Activated CD4-positive, alpha-beta memory T cell treated with anti-CD3 and anti-CD28 coated beads for 36 hours (primary cell): ENCODE results near the gene NEU2. TPM values are rescaled to one million over a fixed set of nuclear protein-coding genes. Genes with fewer than 3 reads are reported as not detected.
A peak's percentile ranks its signal among the peaks of the same experiment; 100 is the strongest.

ENCODE experiments used
- CTCF ChIA-PET: fragments of 350-600 bp; sonication (Branson Sonifier 250); formaldehyde crosslinking; loops from one replicate; lab custom pipeline; 2021; ENCODE audit warnings: antibody characterized with exemption, inconsistent platforms; lab: Charles Lee
- POLR2A ChIA-PET: fragments of 350-600 bp; sonication (Branson Sonifier 250); formaldehyde crosslinking; loops from one replicate; lab custom pipeline; 2021; ENCODE audit warnings: antibody characterized with exemption; lab: Charles Lee
- DNase-seq: peaks from one replicate; pipeline ENCODE4 v3.0.0-alpha.2; 2020
- H3K27ac Mint-ChIP-seq: one replicate; pipeline ENCODE4 v1.8.0; 2021; ENCODE audit warnings: mixed read lengths
- H3K27me3 Mint-ChIP-seq: one replicate; pipeline ENCODE4 v1.8.0; 2021; ENCODE audit warnings: mixed read lengths
- H3K36me3 Mint-ChIP-seq: one replicate; pipeline ENCODE4 v1.8.0; 2021; ENCODE audit warnings: mixed read lengths
- H3K4me1 Mint-ChIP-seq: one replicate; pipeline ENCODE4 v1.8.0; 2021; ENCODE audit warnings: low read depth, mixed read lengths
- H3K4me3 Mint-ChIP-seq: one replicate; pipeline ENCODE4 v1.8.0; 2021; ENCODE audit warnings: mild to moderate bottlenecking, mixed read lengths
- H3K9me3 Mint-ChIP-seq: one replicate; pipeline ENCODE4 v1.8.0; 2021; ENCODE audit warnings: mixed read lengths
- intact Hi-C: fragments of 100-400 bp; cut with micrococcal nuclease; formaldehyde crosslinking; loops from one replicate; pipeline ENCODE4 v1.15.1; 2023
- total RNA-seq, 2 experiments: library from RNA; stranded (reverse); gene quantifications; one replicate each; pipeline ENCODE4 v1.2.3, GENCODE V29; 2021

NEU2 gene
- total RNA-seq, 2 experiments from 2014 or later, result not detected

DNA sequence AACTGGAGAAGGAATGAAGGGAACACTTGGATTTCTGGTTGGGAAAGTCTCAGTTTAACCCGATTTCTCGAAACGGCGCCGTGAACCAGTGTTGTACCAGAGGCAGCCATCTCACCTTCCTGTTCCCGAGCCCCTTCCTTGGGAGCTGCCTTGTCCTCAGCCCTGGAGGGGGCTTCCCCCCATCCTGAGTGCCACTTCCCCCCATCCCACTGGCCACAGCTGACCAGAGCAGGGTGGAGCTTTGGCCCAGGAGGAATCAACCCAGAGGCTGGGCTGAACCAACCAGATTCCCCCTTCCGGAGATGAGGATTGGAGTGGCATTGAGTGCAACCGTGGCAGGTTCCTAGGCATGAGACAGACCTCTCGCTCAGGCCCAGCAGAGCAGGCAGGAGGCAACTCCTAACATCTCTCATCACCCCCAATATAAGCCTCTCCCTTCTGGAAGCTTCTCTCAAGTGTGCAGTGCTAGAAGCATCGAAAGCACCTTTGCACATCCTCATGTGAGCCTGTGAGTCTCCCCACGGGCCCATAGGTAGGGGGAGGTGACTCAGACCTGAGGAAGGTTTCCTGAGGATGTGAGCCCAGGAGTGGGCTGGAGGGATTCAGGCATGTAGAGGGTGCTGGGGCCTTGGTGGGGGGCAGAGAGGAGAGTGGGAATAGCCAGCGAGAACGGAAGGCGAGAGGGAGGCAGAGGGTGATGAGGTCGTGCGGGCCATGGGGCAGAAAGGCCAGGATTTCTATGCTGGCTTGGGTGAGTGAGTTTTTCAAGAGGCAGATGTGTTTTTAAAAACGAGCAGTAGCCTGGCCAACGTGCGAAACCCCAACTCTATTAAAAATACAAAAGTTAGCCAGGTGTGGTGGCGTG is 31.4 kb upstream of the NEU2 start:
- no peak for DNase-seq
- Mint-ChIP-seq H3K4me1 (no peaks in the 10 kb centered on the region), H3K36me3 (no peaks in the 10 kb centered on the region), H3K4me3 (no peak overlapping the region), H3K27ac (no peak overlapping the region), H3K27me3 (peaks cover 2% of the 10 kb centered on the region), H3K9me3 (no peaks in the 10 kb centered on the region)
- POLR2A ChIA-PET, result no interaction called here
- intact Hi-C loops, result no loop called here
- CTCF ChIA-PET, result no interaction called here

DNA sequence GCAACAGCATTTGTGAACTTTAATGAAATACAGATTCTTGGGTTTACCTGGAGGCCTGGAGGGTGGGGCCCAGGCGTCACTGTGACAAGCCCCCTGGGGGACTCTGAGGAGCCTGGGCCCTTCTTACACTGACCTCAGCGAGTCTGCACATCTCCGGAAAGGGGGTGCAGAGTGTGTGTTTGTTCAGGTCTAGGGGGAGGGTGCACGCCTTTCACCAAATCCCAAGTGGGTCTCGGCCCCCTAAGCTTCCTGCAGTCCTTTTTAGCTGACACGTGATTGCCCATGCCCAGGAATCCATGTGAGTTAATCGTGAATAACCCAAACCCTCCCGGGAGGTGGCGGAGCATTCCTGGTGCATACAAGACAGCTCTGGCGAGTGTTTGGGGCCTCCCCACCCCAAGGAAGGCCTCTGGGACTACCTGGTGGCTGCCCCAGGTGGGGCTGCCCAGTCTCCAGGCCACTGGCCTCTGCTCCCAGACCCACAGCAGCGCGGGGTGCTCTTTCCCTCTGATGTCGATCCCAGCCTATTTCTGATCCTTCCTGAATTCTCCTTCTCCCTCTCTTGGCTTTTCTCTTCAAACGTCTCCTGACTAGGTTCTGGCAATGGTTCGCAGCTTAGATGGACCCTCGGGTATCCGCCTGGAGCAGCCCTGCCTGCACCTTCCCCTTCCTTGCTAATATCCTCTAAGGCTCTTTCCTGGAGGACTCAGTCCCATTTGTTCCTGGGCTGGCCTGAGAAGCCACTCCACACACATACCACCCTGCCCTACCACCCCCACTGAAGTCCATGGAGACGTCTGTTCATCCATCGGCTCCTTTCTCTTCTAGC is 29.4 kb upstream of the NEU2 start:
- CTCF ChIA-PET, result no interaction called here
- H3K36me3 Mint-ChIP-seq, result no peaks in the 10 kb centered on the region

DNA sequence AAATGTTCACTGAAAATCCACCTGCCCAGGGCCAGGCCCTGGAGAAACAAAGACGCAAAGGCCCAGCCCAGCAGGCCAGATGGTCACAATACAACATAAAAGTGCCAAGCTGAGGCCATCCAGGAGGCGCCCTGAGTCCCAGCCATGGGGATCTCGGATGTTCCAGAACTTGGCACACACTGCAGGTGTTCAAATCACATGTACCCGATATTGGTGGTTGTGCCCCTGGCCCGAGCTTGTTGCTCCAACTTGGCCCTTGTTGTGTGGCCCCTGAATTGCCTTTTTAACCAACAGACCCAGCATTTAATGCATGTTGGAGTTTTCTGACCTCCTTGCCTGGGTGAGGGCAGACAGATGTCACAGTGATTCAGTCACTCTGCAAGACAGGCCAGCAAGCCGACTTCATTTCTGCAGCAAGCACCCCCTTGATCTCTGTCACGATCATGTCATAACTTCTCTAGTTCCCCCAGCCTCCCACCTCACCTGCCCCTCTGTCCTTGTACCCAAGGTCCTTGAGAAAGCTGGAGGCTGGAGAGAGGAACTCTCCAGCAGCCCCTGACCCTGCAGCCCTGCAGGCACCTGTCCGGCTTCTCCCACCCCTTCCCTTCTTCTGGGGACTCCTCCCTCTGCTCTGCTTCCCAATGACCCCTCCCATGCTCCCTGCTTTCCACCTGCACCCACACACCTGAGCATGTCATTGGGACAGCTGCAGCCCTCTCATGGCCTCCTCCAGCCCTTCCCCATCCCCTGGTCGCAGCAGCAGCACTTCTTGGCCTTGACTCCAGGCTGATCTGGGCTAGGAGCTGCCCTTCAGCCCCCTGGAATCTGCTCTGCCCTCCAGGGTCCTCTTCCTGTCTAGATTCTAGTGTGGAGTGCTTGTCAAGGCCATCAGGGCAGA is 28.6 kb upstream of the NEU2 start:
- DNase-seq, result no peak
- Mint-ChIP-seq H3K27me3 (no peaks in the 10 kb centered on the region), H3K27ac (no peak overlapping the region), H3K4me3 (no peak overlapping the region), H3K9me3 (no peaks in the 10 kb centered on the region), H3K4me1 (no peaks in the 10 kb centered on the region), H3K36me3 (no peaks in the 10 kb centered on the region)
- intact Hi-C loops, result no loop called here
- ChIA-PET CTCF (no interaction called here), POLR2A (no interaction called here)

More for the DNA sequence above, 29.4 kb upstream of the NEU2 start:
- H3K27ac Mint-ChIP-seq, result no peak overlapping the region
- intact Hi-C loops, result no loop called here
- H3K4me3 Mint-ChIP-seq, result no peak overlapping the region
- peaks cover 1% of the 10 kb centered on the region for H3K27me3 Mint-ChIP-seq
- no peak for DNase-seq
- H3K9me3 Mint-ChIP-seq, result no peaks in the 10 kb centered on the region
- POLR2A ChIA-PET, result no interaction called here
- no peaks in the 10 kb centered on the region for H3K4me1 Mint-ChIP-seq

DNA sequence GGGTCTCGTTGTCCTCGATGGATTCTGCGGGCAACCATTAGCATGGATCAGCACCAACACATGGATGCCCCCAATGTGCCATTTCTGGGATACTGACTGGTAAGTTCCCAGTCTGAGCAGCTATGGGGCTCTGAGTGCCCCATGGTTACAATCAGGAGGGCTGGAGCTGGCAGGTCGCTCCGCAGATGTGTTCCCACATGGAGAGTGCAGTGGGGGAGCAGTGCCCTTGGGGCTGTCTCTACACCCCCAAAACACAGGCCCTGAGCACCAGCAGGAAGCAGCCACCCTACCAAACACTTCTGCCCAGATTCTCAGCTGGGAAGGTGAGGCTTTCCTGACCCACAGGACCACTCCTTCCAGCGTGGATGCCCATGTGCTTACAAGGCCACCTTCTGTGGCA is 27.4 kb upstream of the NEU2 start:
- no peaks in the 10 kb centered on the region for H3K36me3 Mint-ChIP-seq
- H3K4me1 Mint-ChIP-seq, result no peaks in the 10 kb centered on the region
- ChIA-PET CTCF (no interaction called here), POLR2A (no interaction called here)
- no peak overlapping the region for H3K4me3 Mint-ChIP-seq
- DNase-seq, result no peak
- no peak overlapping the region for H3K27ac Mint-ChIP-seq
- H3K27me3 Mint-ChIP-seq, result no peaks in the 10 kb centered on the region
- H3K9me3 Mint-ChIP-seq, result no peaks in the 10 kb centered on the region
- intact Hi-C loops, result no loop called here

DNA sequence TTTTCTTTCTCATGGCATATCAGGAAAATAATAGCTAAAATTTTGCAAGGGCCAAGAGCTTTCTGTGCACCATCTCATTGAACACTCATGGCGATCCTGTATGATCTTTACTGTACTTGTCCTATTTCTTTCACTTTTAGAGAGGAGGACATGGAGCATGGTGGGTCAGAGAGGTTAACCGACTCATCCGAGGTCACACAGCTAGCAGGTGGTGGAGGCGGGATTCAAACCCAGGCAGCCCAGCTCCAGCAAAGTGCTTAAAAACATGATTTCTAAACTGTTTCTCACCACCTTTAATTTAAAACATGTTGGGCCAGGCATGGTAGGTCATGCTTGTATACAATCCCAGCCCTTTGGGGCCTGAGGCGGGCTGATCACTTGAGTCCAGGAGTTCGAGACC is 25.8 kb upstream of the NEU2 start:
- H3K36me3 Mint-ChIP-seq, result no peaks in the 10 kb centered on the region
- CTCF ChIA-PET, result interaction anchor here (1.1 to 1.2 kb wide), 2 partner anchors 38 to 48 kb away, joined by 3 to 7 read pairs; no protein-coding TSS in a partner anchor
- POLR2A ChIA-PET, result no interaction called here

DNA sequence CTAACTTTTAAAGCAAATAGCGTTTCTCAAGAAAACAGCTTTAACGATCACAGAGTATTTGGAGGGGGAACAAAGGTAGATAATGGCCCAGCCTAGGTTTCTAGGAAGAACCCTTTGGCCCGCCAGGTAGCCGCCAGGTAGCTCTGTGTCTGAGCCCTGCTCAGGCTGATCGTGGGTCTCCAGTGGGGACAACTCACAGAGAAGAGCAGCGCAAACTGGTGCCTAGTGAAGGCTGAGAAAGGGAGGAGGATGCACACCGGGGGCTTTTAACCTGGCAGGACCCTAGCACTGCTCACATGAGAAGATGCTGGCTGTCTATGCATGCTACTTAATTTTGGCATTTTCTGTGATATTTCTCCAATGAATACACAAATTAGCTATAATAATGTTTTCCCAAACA is 25.2 kb upstream of the NEU2 start:
- no peaks in the 10 kb centered on the region for H3K27me3 Mint-ChIP-seq

More for the DNA sequence above, 25.8 kb upstream of the NEU2 start:
- no peaks in the 10 kb centered on the region for H3K4me1 Mint-ChIP-seq
- no peak overlapping the region for H3K27ac Mint-ChIP-seq
- DNase-seq, result no peak
- H3K27me3 Mint-ChIP-seq, result no peaks in the 10 kb centered on the region
- intact Hi-C loops, result no loop called here
- H3K9me3 Mint-ChIP-seq, result no peaks in the 10 kb centered on the region
- H3K4me3 Mint-ChIP-seq, result no peak overlapping the region

DNA sequence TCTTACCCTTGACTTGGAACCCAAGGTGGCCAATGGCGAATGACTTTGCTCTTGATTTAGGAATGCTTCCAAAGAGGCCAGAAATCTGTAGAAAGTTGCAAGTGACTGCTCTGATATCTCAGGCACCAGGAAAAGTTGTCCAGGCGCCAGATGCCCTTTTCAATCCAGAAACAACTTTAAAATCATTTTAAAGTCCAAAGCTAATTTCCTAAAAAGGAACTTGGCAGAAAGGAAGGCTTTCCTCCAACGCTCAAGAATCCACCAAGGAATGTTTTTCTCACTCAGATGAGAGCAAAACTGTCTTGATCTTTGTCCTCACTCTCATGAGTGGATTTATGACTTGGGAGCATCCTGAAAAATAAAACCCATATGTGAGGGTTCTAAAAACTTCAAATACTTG is 24.7 kb upstream of the NEU2 start:
- Mint-ChIP-seq H3K4me3 (no peak overlapping the region), H3K4me1 (no peaks in the 10 kb centered on the region), H3K27me3 (no peaks in the 10 kb centered on the region), H3K27ac (no peak overlapping the region), H3K36me3 (no peaks in the 10 kb centered on the region), H3K9me3 (no peaks in the 10 kb centered on the region)
- intact Hi-C loops, result no loop called here
- DNase-seq, result no peak
- ChIA-PET POLR2A (no interaction called here), CTCF (interaction anchor here (1.2 to 1.3 kb wide), 2 partner anchors 21 to 46 kb away, joined by 3 to 5 read pairs; no protein-coding TSS in a partner anchor)

More for the DNA sequence above, 25.2 kb upstream of the NEU2 start:
- CTCF ChIA-PET, result interaction anchor here (1.2 to 1.3 kb wide), 2 partner anchors 21 to 47 kb away, joined by 3 to 5 read pairs; no protein-coding TSS in a partner anchor
- no peaks in the 10 kb centered on the region for H3K9me3 Mint-ChIP-seq
- intact Hi-C loops, result no loop called here
- DNase-seq, result no peak
- no peaks in the 10 kb centered on the region for H3K4me1 Mint-ChIP-seq
- no peak overlapping the region for H3K4me3 Mint-ChIP-seq
- H3K36me3 Mint-ChIP-seq, result no peaks in the 10 kb centered on the region
- H3K27ac Mint-ChIP-seq, result no peak overlapping the region
- POLR2A ChIA-PET, result no interaction called here

DNA sequence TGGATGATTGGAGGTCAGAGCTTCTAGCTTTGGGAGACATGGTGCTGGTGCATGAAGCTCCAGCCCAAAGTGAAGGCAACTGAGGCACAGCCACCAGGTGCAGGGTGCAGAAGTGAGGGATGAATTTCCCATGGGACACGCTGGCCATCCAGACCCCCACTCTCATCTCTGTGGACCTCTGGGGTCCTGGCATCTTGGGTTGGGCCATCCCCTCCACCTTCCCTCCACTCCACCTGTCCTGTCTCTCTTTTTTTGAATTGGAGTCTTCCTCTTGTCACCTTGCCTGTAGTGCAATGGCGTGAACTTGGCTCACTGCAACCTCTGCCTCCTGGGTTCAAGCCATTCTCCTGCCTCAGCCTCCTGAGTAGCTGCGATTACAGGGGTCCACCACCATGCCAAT is 22.8 kb upstream of the NEU2 start:
- POLR2A ChIA-PET, result no interaction called here
- Mint-ChIP-seq H3K4me1 (no peaks in the 10 kb centered on the region), H3K9me3 (no peaks in the 10 kb centered on the region), H3K4me3 (no peak overlapping the region), H3K36me3 (no peaks in the 10 kb centered on the region), H3K27me3 (no peaks in the 10 kb centered on the region), H3K27ac (no peak overlapping the region)
- DNase-seq, result no peak
- intact Hi-C loops, result no loop called here
- CTCF ChIA-PET, result no interaction called here

DNA sequence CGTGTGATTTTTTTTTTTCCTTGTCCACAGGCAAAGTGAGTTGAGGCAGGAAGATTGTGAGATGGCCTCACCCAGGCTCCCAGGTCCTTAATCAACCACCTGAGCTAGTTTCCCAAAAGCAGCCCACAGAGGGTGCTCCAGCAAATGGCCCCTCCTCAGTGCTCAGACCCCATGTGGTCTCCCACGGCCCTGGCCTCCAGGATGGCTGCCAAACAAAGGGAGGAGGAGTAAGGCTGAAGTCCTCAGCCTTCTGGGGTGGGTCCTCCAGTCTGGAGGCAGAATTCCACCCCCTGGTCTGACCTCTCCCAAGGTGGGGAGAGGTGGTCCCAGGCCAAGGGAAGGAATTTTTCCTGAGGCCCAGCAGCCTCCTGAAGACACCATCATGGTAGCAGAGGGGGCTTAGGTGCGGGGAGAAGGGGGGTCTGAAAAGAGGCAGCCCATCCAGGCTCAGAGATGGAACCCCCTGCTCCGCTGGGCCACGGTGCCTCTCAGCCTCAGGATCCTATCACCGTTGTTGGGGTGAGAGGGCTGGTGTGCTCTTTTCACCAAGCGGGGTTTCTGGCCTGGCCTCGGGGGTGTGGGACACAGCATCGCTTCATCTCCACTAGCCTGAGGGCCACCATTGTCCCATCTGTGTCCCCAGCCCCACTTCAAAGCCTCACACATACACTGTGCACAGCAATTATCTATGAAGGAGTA is 21.8 kb upstream of the NEU2 start:
- no peak overlapping the region for H3K4me3 Mint-ChIP-seq
- H3K4me1 Mint-ChIP-seq, result no peaks in the 10 kb centered on the region
- POLR2A ChIA-PET, result no interaction called here
- H3K27me3 Mint-ChIP-seq, result no peaks in the 10 kb centered on the region
- no peak overlapping the region for H3K27ac Mint-ChIP-seq
- H3K9me3 Mint-ChIP-seq, result no peaks in the 10 kb centered on the region
- intact Hi-C loops, result no loop called here
- no peaks in the 10 kb centered on the region for H3K36me3 Mint-ChIP-seq
- no peak for DNase-seq
- CTCF ChIA-PET, result interaction anchor here (0.6 kb wide), 1 partner anchor 405 kb away, joined by 3 read pairs; no protein-coding TSS in a partner anchor

DNA sequence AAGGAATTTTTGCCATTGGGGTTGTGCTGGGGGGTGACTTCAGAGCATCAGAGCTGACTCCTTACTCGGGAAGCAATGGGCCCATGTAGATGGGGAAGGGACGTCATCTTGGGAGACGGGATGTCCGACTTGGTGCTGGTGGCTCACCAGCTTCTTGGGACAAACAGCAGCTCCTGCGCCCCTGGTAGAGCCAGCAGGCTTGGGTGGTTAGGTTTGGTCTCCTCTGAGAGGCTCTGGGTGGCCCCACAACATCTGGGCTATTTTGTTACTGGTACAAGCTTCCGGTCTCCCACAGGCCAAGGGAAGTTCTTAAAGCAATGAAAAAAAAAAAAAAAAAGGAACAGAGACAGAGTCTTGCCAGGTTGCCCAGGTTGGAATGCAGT is 21.2 kb upstream of the NEU2 start:
- ChIA-PET CTCF (interaction anchor here (0.6 kb wide), 1 partner anchor 406 kb away, joined by 3 read pairs; no protein-coding TSS in a partner anchor), POLR2A (no interaction called here)
- no peak for DNase-seq
- Mint-ChIP-seq H3K27ac (no peak overlapping the region), H3K36me3 (no peaks in the 10 kb centered on the region), H3K4me3 (no peak overlapping the region), H3K4me1 (no peaks in the 10 kb centered on the region), H3K9me3 (no peaks in the 10 kb centered on the region), H3K27me3 (no peaks in the 10 kb centered on the region)
- intact Hi-C loops, result no loop called here

DNA sequence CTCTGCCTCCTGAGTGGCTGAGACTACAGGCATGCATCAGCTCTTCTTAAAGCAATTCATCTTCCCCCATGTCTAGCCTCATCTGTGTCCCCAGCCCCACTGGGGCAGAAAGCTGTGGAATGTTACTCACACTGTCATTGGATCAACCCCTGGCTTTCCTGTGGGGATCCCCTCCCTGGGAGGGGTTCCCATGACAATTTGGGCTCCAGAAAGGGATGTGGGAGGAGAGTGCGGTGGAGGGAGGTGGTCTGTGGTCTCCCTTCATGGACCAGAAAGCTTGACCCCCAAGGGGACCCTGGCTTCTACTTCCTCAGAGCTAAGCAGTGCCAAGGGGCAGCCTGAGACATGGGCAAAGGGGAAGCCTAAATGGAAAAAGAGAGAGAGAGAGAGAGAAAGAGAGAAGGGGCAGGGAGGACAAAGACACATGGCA is 20.8 kb upstream of the NEU2 start:
- ChIA-PET POLR2A (no interaction called here), CTCF (no interaction called here)
- H3K4me3 Mint-ChIP-seq, result no peak overlapping the region
- H3K27ac Mint-ChIP-seq, result no peak overlapping the region
- H3K4me1 Mint-ChIP-seq, result no peaks in the 10 kb centered on the region
- DNase-seq, result peak; percentile 2
- intact Hi-C loops, result no loop called here
- H3K9me3 Mint-ChIP-seq, result no peaks in the 10 kb centered on the region
- H3K36me3 Mint-ChIP-seq, result no peaks in the 10 kb centered on the region
- H3K27me3 Mint-ChIP-seq, result no peaks in the 10 kb centered on the region
